NCI-H146 treated with DMSO at 0.1 percent for 48 hours (cell line): Measurements from ENCODE around the gene DPP10.
"Not testable (repeated sequence)": the region's sequence is repeated elsewhere in the genome, so short reads cannot be mapped to it uniquely, and the experiment has no call there.

Experiments
- DNase-seq: peaks from one replicate; lab custom pipeline; 2025; ENCODE audit not compliant: unreplicated experiment; lab: John Stamatoyannopoulos, UW

Gene DPP10

GRCh38 chr2:114937366-114937930, 495.0 kb downstream of the DPP10 start:
- DNase-seq: no peak

- DNase-seq: no peak
Measured at GRCh38 chr2:114940785-114941458, 498.5 kb downstream of the DPP10 start.

GRCh38 chr2:114949228-114949804, 506.9 kb downstream of the DPP10 start:
- no peak for DNase-seq

GRCh38 chr2:114960389-114960788, 517.9 kb downstream of the DPP10 start:
- DNase-seq: no peak

- DNase-seq: no peak
Measured at GRCh38 chr2:114962532-114962931, 520.1 kb downstream of the DPP10 start.

GRCh38 chr2:114968748-114969400, 526.4 kb downstream of the DPP10 start:
- DNase-seq: no peak

- DNase-seq: not testable (repeated sequence)
Measured at GRCh38 chr2:115004321-115004720, 561.9 kb downstream of the DPP10 start.

- no peak for DNase-seq
Measured at GRCh38 chr2:115011721-115012120, 569.3 kb downstream of the DPP10 start.

- not testable (repeated sequence) for DNase-seq
Measured at GRCh38 chr2:115022013-115022412, 579.6 kb downstream of the DPP10 start.

GRCh38 chr2:115034801-115035200, 592.4 kb downstream of the DPP10 start:
- DNase-seq: no peak

- DNase-seq: no peak
Measured at GRCh38 chr2:115036818-115037217, 594.4 kb downstream of the DPP10 start.

GRCh38 chr2:115057473-115057872, 615.0 kb downstream of the DPP10 start:
- DNase-seq: no peak

- no peak for DNase-seq
Measured at GRCh38 chr2:115070002-115070401, 627.6 kb downstream of the DPP10 start.

- DNase-seq: no peak
Measured at GRCh38 chr2:115071534-115071933, 629.1 kb downstream of the DPP10 start.

GRCh38 chr2:115075800-115076199, 633.4 kb downstream of the DPP10 start:
- DNase-seq: no peak

GRCh38 chr2:115077626-115078025, 635.2 kb downstream of the DPP10 start:
- no peak for DNase-seq

- no peak for DNase-seq
Measured at GRCh38 chr2:115083225-115083624, 640.8 kb downstream of the DPP10 start.

GRCh38 chr2:115083711-115084110, 641.3 kb downstream of the DPP10 start:
- no peak for DNase-seq

- no peak for DNase-seq
Measured at GRCh38 chr2:115084446-115084845, 642.0 kb downstream of the DPP10 start.

- DNase-seq: not testable (repeated sequence)
Measured at GRCh38 chr2:115086051-115086620, 643.7 kb downstream of the DPP10 start.

GRCh38 chr2:115094441-115094840, 652.0 kb downstream of the DPP10 start:
- DNase-seq: no peak

- DNase-seq: no peak
Measured at GRCh38 chr2:115105966-115106365, 663.5 kb downstream of the DPP10 start.
